Stimulated activated CD8-positive, alpha-beta memory T cell treated with anti-CD3 and anti-CD28 coated beads, Interleukin-12 subunit alpha, Interleukin-12 subunit beta, amount 100 ng/mL, for 1 hour (primary cell): ENCODE results near the gene RABGAP1L.
"Not testable (repeated sequence)": the region's sequence is repeated elsewhere in the genome, so short reads cannot be mapped to it uniquely, and the experiment has no call there.

Experiments used
- DNase-seq: peaks from one replicate; pipeline ENCODE4 v3.0.0-alpha.2; 2020; ENCODE audit warnings: low read depth

Gene RABGAP1L

GRCh38 chr1:174666248-174666647 lies 506.9 kb downstream of the RABGAP1L start:
- no peak for DNase-seq

GRCh38 chr1:174671826-174672225 lies 512.5 kb downstream of the RABGAP1L start:
- DNase-seq: no peak

DNA sequence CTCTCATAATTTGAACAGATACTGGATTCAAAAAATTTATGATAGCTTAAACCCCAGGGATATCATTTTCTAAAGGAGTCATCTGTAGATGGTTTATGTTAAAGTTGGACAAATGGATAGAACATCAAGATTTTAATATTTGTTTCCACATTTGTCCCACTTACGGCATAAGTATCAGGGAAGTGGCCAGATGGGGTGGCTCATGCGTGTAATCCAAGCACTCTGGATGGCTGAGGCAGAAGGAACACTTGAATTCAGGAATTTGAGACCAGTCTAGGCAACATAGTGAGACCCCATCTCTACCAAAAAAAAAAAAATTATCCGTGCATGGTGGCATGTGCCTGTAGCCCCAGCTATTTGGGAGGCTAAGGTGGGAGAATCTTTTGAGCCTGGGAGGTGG lies 517.5 kb downstream of the RABGAP1L start:
- DNase-seq: no peak

DNA sequence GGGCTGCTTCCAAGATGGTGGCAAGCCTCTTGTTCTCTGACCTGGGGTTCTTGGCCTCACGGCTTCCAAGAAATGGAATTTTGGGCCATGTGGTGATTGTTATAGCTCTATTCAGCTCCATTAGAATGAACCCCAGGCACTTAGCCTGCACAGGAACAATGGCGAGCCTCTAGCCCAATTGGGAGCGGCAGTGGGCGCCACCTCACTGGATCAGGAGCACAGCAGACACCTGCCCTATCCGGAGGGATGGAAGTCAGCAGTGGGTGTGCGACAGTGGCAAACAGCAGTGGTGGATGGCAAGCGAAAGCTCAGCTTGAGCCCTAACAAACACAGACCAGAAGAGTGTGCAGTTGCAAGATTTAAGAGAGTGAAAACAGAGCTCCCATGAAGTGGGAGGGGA lies 519.3 kb downstream of the RABGAP1L start:
- no peak for DNase-seq

- no peak for DNase-seq
These were observed 520.8 kb downstream of the RABGAP1L start for GRCh38 chr1:174680101-174680500.

- no peak for DNase-seq
These were observed 523.2 kb downstream of the RABGAP1L start for GRCh38 chr1:174682419-174683008.

DNA sequence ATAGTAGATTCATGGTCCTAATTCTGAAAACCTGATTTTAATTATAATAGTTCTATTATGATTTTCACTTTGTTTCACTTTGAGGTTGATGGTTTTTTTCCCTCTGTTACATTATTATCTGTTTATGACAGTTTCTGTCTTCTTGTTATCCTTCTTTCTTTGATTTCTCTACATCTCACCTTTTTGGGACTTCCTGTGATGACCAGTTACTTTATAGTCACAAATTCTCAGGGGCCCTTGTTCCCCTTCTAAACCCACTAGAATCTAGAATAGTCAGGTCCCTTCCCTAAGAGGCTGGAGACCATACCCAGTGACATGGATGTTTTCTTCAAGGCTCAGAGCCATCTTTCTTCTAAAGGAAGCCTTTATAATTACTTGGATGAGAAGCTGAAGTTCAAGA lies 526.9 kb downstream of the RABGAP1L start:
- DNase-seq: no peak

DNA sequence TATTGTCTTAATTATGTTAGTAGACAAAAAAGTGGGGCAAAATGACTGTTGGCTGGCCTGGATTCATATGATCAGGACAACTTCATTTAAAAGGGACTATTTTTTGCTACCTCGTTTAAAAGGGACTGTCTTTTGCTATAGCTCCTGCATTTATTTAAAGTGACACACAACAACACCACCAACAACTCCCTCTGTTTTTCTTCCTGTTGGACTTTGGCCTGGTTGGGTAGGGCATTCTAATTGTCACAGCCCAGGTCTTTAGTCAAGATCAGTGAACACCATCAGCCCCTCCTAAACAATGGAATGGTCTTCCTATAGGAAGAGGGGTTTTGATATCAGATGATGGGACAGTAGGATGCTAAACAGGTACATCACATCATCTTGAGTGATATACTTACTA lies 530.2 kb downstream of the RABGAP1L start:
- DNase-seq: no peak

- DNase-seq: no peak
These were observed 530.9 kb downstream of the RABGAP1L start for GRCh38 chr1:174690266-174690665.

GRCh38 chr1:174692313-174692712 lies 533.0 kb downstream of the RABGAP1L start:
- no peak for DNase-seq

DNA sequence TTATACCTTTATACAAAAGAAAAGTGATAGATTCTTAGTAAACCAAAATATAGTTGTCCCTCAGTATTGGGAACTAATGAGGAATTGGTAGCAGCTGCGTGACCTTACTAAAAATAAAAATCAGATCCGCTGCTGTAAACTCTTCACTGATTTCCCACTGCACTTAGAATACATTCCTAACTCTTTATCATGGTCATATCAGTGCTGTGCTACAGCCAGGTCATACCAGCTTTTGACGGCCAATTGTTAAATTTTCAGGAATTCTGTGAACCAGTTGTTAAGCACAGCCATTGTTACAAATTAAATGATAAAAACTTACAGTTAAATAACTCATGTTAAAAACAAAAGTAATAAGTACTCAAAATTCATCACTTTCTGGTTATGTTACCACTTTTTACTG lies 533.8 kb downstream of the RABGAP1L start:
- no peak for DNase-seq

DNA sequence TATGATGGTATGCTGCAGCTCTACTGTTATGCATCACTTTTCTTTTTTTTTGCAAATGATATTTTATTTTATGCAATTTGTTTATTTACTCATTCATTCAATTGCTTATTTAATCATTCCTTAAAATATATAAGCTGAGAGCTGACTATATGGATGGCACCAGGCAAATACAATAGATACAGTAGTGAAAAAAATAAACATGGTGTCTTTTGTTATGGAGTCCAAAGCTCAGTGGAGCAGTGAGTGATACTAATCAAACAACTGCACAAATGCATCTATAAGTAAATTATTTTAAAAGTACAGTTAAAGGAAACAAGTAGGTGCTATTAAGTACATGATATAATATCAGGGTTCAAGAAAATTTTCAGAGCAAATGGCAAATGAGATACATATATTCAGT lies 534.2 kb downstream of the RABGAP1L start:
- DNase-seq: not testable (repeated sequence)

DNA sequence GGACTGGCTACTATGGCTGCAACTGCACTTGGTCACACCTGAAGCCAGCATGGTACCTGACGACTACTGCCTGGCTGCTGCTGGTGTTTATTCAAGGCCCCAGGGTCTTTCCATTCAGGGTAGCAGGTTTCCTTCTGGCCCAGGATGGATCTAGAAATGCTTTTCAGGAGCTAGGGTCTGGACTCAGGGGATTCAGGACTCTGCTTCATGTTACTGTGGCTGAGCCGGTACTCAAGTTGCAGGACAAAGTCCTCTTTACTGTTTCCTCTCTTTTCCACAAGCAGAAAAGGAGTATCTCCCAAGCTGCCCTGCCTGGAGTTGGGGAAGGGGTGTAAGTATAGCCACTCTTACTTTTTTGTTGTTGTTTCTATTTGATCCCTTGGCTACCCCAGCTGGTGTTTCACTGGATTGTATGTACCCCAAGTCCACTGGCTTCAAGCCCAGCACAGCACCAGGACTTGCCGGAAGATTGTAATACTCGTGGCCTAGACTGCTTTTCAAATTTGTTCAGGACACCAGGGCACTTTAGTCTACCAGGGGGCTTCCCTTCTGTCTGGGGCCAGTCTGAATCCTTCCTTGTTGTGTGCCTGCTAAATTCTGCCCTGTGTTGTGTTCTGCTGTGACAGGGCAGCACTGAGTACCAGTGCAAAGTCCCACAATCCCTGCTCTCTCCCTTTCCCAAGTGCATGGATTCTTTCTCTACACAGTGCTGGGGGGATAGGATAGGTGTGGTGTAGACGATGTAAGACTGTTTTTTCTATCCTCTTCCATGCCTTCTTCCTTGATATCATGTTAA lies 536.9 kb downstream of the RABGAP1L start:
- no peak for DNase-seq

DNA sequence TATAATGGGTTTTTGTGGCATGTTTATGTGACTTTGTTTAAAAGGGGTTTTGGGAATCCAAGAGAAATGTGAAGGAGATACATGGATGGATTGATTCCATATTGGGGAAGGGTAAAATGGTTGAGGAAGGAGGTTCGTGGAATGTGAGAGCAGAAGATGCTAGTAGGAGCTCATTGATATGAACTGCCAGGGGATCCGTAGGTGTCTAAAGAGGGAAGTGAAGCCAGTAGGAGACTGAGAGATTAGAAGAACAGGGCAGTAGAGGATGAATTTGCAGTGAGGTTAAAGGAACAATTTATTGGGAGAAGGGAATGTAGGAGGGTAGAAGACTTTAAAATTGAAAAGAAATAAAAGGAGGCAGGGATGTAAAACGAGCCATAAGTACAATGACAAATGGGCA lies 541.0 kb downstream of the RABGAP1L start:
- no peak for DNase-seq

GRCh38 chr1:174700775-174701174 lies 541.5 kb downstream of the RABGAP1L start:
- DNase-seq: no peak

GRCh38 chr1:174701565-174701964 lies 542.2 kb downstream of the RABGAP1L start:
- no peak for DNase-seq

GRCh38 chr1:174702011-174702410 lies 542.7 kb downstream of the RABGAP1L start:
- no peak for DNase-seq

DNA sequence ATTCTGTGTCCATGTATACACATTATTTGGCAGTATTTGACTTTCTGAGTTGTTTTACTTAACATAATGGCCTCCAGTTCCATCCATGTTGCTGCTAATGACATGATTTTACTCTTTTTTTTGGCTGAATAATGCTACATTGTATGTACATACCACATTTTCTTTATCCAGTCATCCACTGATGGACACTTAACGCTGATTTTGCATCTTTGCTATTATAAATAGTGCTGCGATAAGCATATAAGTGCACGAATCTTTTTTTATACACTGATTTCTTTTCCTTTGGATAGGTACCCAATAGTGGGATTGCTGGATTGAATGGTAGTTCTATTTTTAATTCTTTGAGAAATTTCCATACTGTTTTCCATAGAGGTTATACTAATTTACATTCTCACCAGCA lies 544.0 kb downstream of the RABGAP1L start:
- no peak for DNase-seq

- no peak for DNase-seq
These were observed 545.0 kb downstream of the RABGAP1L start for GRCh38 chr1:174704300-174704699.

- no peak for DNase-seq
These were observed 551.8 kb downstream of the RABGAP1L start for GRCh38 chr1:174710868-174711845.

DNA sequence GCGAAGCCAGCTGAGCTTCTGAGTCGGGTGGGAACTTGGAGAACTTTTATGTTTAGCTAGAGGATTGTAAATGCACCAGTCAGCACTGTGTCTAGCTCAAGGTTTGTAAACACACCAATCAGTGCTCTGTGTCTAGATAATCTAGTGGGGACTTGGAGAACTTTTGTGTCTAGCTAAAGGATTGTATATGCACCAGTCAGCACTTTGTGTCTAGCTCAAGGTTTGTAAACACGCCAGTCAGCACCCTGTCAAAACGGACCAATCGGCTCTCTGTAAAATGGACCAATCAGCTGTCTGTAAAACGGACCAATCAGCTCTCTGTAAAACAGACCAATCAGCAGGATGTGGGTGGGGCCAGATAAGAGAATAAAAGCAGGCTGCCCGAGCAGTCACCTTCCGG lies 552.5 kb downstream of the RABGAP1L start:
- not testable (repeated sequence) for DNase-seq

DNA sequence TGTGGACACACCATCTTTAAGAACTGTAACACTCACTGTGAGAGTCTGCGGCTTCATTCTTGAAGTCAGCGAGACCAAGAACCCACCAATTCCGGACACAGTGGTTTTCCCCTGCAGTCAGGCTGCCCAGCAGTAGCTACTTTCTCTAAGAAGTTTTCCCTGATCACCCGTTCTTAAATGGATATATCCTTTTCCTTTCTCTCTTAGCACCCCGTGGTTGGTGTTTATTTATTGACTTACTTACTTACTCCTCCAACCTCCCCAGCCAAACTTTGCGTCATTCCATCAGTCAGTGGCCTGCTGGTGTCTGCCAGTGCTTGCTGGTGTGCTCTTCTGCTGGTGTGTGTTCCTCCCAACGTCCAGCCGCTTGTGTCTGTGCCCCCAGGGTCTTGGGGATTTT lies 553.2 kb downstream of the RABGAP1L start:
- no peak for DNase-seq

DNA sequence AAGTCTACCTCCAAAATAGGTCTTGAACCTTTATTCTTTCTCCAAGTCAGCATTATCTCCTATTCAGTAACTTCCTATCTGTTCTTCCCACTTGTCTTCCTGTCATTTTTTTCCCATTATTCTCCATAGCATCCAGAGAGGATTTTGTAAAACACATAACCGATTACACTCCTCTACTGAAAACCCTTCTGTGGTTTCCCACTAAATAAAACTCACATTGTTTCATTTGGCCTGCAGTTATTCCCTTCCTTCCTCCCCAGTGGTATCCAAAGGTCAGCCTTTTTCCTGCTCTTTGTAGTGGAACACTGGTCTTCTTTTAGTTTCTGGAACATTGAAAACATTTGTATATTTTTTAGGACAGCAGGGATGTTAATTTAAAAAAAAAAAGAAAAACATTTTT lies 554.5 kb downstream of the RABGAP1L start:
- no peak for DNase-seq
